ENCODE results near the gene KAT8. TPM values are rescaled to one million over a fixed set of nuclear protein-coding genes. Genes with fewer than 3 reads are reported as not detected.
"Not testable (repeated sequence)": the region's sequence is repeated elsewhere in the genome, so short reads cannot be mapped to it uniquely, and the experiment has no call there.

KAT8 gene
- total RNA-seq, 2 experiments from 2014 or later, result 58.1 to 64.5 TPM

DNA sequence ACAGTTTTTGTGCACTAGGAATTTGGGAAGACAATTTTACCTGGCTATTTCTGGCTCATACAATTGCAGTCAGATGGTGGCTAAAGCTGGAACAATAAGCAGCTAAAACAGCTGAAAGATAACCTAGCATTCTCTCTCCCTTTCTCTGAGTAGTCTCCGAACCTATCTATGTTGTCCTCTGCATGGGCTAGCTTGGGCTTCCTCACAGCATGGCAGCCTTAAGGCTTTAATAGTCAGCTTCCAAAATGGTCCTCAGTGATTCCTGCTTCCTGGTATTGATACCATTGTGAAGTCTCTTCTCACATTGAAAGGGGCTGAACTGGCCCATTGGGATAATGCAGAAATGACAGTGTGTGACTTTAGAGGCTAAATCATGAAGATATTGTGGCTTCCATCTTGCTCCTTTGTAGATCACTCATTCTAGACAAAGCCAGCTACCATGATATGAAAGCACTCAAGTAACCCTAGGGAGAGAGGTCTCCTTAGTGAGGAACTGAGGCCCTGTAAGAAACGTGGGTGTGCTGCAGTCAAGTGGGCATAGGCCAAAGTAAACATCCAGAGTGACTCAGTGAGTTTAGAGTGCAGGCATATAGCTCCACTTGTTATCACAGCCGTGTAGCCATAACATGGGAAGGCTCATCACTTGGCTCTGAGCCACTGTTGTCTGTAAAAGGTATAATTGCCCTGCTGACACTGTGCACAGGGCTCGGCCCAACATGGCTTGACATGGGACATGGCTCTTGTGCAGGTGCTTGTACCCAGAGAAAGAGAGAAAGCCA lies 17.4 kb upstream of the KAT8 start:
- Mint-ChIP-seq H3K4me1 (ENCODE audit: low read depth) (peaks cover 7% of the 10 kb centered on the region), H3K9me3 (no peaks in the 10 kb centered on the region), H3K4me3 (no peak overlapping the region), H3K27me3 (ENCODE audit: low read depth) (no peaks in the 10 kb centered on the region), H3K27ac (no peak overlapping the region), H3K36me3 (ENCODE audit: low read depth) (no peaks in the 10 kb centered on the region)
- intact Hi-C loops (cut with micrococcal nuclease), result loop anchor here (10.0 kb wide), 1 partner anchor 225 kb away; no protein-coding TSS in a partner anchor
- DNase-seq, result no peak
- CTCF ChIA-PET, result interaction anchor here (1.0 to 2.1 kb wide), 3 partner anchors 42 to 117 kb away, joined by 3 to 9 read pairs (median 5); partner anchors contain the start of gene HSD3B7

DNA sequence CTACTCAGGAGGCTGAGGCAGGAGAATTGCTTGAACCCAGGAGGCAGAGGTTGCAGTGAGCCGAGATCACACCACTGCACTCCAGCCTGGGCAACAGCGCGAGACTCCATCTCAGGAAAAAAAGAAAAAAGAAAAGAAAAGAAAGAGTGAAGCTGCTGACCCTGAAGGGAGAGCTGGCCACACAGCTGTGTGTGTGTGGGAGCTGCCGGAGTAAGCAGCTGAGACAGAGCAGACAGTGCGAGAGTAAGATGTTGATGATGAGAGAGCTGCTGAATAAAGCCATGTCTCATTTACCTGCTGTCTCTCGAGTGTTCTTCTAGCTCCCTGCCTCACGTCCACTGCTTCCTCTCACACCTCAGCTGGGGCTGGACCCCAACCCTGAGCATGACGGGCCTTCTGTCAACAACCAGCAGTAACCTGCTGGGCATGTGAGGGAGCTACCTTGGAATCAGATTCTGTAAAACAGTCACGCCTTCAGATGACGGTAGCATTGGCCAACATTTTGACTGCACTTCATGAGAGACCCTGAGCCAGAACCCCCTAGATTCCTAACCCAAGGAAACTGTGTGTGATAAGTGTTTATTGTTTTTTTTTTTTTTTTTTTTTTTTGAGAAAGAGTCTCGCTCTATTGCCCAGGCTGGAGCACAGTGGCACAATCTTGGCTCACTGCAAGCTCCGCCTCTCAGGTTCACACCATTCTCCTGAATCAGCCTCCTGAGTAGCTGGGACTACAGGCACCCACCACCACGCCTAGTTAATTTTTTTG lies 16.4 kb upstream of the KAT8 start:
- H3K27ac Mint-ChIP-seq; H3K36me3 Mint-ChIP-seq (ENCODE audit: low read depth); DNase-seq; H3K9me3 Mint-ChIP-seq; H3K27me3 Mint-ChIP-seq (ENCODE audit: low read depth); intact Hi-C loops (cut with micrococcal nuclease); H3K4me3 Mint-ChIP-seq; H3K4me1 Mint-ChIP-seq (ENCODE audit: low read depth): not testable (repeated sequence)
- CTCF ChIA-PET, result interaction anchor here (0.7 to 2.1 kb wide), 4 partner anchors 42 to 118 kb away, joined by 3 to 9 read pairs (median 3); partner anchors contain the start of gene HSD3B7

DNA sequence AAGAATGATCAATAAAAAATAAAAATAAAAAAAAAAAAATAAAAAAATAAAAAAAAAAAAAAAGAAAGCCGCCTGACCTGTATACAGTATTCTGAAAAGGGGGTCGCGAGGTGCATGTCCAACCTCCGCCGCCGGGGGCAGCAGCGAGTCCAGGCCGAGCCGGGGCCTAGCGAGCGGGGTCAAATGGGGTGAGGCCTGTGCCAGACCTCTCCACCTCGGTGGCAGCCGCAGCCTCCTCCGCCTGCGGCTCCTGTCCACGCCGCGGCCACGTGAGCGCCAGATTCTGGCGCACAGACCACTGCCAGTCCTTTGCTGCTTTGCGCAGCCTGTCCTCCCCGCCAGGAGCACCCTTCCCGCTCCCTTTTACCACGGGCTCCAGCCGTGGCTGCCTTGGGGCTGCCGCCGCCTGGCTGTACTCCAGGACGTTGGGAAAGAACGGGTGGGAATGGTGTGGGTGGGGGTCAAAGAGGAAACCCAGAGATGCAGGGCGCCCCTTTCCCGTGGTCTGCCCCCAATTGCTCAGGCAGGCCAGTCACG lies 11.7 kb upstream of the KAT8 start:
- Mint-ChIP-seq H3K27me3 (ENCODE audit: low read depth) (no peaks in the 10 kb centered on the region), H3K4me1 (ENCODE audit: low read depth) (peaks cover 27% of the 10 kb centered on the region), H3K4me3 (peak overlapping the region; percentile 39), H3K9me3 (no peaks in the 10 kb centered on the region), H3K27ac (no peak overlapping the region), H3K36me3 (ENCODE audit: low read depth) (peaks cover 9% of the 10 kb centered on the region)
- peak; percentile 82 for DNase-seq
- intact Hi-C loops (cut with micrococcal nuclease), result loop anchor here (2.0 kb wide), 1 partner anchor 37 kb away; no protein-coding TSS in a partner anchor
- CTCF ChIA-PET, result no interaction called here

- Mint-ChIP-seq H3K4me3 (no peak overlapping the region), H3K9me3 (no peaks in the 10 kb centered on the region), H3K36me3 (ENCODE audit: low read depth) (peaks cover 11% of the 10 kb centered on the region), H3K4me1 (ENCODE audit: low read depth) (peaks cover 27% of the 10 kb centered on the region), H3K27ac (no peak overlapping the region), H3K27me3 (ENCODE audit: low read depth) (no peaks in the 10 kb centered on the region)
- intact Hi-C loops (cut with micrococcal nuclease), result loop anchor here (2.0 kb wide), 1 partner anchor 36 kb away; no protein-coding TSS in a partner anchor
- CTCF ChIA-PET, result interaction anchor here (0.7 to 1.2 kb wide), 2 partner anchors 39 to 41 kb away, joined by 3 to 4 read pairs; no protein-coding TSS in a partner anchor
- DNase-seq, result no peak
These were observed 10.7 kb upstream of the KAT8 start for GRCh38 chr16:31106509-31107464.

GRCh38 chr16:31107465-31107867 lies 10.0 kb upstream of the KAT8 start:
- Mint-ChIP-seq H3K4me3 (peak overlapping the region; percentile 89), H3K9me3 (no peaks in the 10 kb centered on the region), H3K36me3 (ENCODE audit: low read depth) (peaks cover 11% of the 10 kb centered on the region), H3K4me1 (ENCODE audit: low read depth) (peaks cover 27% of the 10 kb centered on the region), H3K27ac (peak overlapping the region; percentile 80), H3K27me3 (ENCODE audit: low read depth) (no peaks in the 10 kb centered on the region)
- DNase-seq, result peak; percentile 61
- CTCF ChIA-PET, result interaction anchor here (1.2 to 1.4 kb wide), 2 partner anchors 35 to 42 kb away, joined by 3 to 6 read pairs; no protein-coding TSS in a partner anchor
- intact Hi-C loops (cut with micrococcal nuclease), result loop anchor here (2.0 kb wide), 1 partner anchor 35 kb away; no protein-coding TSS in a partner anchor

DNA sequence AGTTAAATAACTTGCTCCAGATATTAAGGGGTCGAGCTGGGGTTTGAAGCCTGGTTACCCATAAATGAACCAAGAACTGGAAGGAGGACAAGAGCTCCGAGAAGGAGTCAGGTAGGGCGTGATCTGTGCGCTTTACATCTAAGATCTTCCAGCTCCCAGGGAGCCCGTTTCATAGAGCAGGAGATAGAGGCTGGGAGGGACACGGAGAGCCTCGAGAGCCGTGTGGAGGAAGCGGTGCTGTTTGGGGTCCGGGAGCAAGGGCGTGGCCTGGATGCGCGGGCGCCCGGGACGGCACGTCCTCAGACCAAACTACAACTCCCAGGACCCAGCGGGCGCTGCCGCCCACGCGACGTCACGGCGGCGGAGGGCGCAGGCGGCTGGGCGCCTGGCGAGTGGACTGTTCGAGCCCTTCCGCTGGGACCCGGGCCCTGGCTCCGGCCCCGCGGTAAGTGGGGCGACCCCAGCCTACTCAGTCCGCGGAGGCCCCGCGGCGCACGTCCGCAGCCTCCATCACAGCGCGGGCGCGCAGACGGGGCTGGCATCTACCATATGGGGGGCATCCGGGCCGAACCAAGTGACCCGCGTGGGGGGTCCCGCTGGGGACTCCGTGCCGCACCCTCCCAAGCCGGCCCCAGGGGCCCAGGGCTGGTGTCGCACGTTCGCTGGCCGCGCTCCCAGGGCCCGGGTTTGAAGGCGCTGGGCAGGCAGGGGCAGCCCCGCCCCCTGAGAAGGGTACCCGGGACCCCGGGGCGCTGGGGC lies 9.2 kb upstream of the KAT8 start, which contains the start of gene BCKDK:
Gene BCKDK, plus strand, starts transcription at position 352 of the 759 bp plus-strand sequence. CDS start 838 bp downstream, outside the sequence.
- Mint-ChIP-seq H3K4me3 (peak within 1 kb of the TSS; percentile 89), H3K27me3 (ENCODE audit: low read depth) (no peaks in the 10 kb centered on the region), H3K9me3 (no peaks in the 10 kb centered on the region), H3K4me1 (ENCODE audit: low read depth) (peaks cover 27% of the 10 kb centered on the region), H3K27ac (peak within 1 kb of the TSS; percentile 80), H3K36me3 (ENCODE audit: low read depth) (peaks cover 11% of the 10 kb centered on the region)
- intact Hi-C loops (cut with micrococcal nuclease), result loop anchor here (2.0 kb wide), 1 partner anchor 13 kb away; the partner anchor contains the start of gene VKORC1
- peak; percentile 74 for DNase-seq
- CTCF ChIA-PET, result interaction anchor here (1.2 to 1.4 kb wide), 2 partner anchors 34 to 42 kb away, joined by 3 to 6 read pairs; no protein-coding TSS in a partner anchor

GRCh38 chr16:31108794-31109558 lies 8.5 kb upstream of the KAT8 start:
- no peaks in the 10 kb centered on the region for H3K27me3 Mint-ChIP-seq (ENCODE audit: low read depth)
- no peak for DNase-seq
- no peaks in the 10 kb centered on the region for H3K9me3 Mint-ChIP-seq
- peaks cover 29% of the 10 kb centered on the region for H3K4me1 Mint-ChIP-seq (ENCODE audit: low read depth)
- CTCF ChIA-PET, result interaction anchor here (1.4 kb wide), 1 partner anchor 33 kb away, joined by 6 read pairs; no protein-coding TSS in a partner anchor
- H3K36me3 Mint-ChIP-seq (ENCODE audit: low read depth), result peaks cover 11% of the 10 kb centered on the region
- intact Hi-C loops (cut with micrococcal nuclease), result loop anchor here (2.0 kb wide), 1 partner anchor 14 kb away; the partner anchor contains the start of gene VKORC1
- H3K4me3 Mint-ChIP-seq, result peak overlapping the region; percentile 74
- no peak overlapping the region for H3K27ac Mint-ChIP-seq

- H3K9me3 Mint-ChIP-seq, result no peaks in the 10 kb centered on the region
- H3K27ac Mint-ChIP-seq, result no peak overlapping the region
- peaks cover 11% of the 10 kb centered on the region for H3K36me3 Mint-ChIP-seq (ENCODE audit: low read depth)
- intact Hi-C loops (cut with micrococcal nuclease), result loop anchor here (2.0 kb wide), 1 partner anchor 15 kb away; the partner anchor contains the start of gene VKORC1
- no peak for DNase-seq
- no peaks in the 10 kb centered on the region for H3K27me3 Mint-ChIP-seq (ENCODE audit: low read depth)
- H3K4me3 Mint-ChIP-seq, result peak overlapping the region; percentile 74
- H3K4me1 Mint-ChIP-seq (ENCODE audit: low read depth), result peaks cover 32% of the 10 kb centered on the region
- CTCF ChIA-PET, result no interaction called here
These were observed 7.8 kb upstream of the KAT8 start for GRCh38 chr16:31109622-31110021.

GRCh38 chr16:31110106-31111034 lies 7.1 kb upstream of the KAT8 start:
- Mint-ChIP-seq H3K27me3 (ENCODE audit: low read depth) (no peaks in the 10 kb centered on the region), H3K27ac (no peak overlapping the region), H3K4me1 (ENCODE audit: low read depth) (peaks cover 34% of the 10 kb centered on the region), H3K36me3 (ENCODE audit: low read depth) (peaks cover 11% of the 10 kb centered on the region), H3K4me3 (peak overlapping the region; percentile 74), H3K9me3 (no peaks in the 10 kb centered on the region)
- intact Hi-C loops (cut with micrococcal nuclease), result no loop called here
- CTCF ChIA-PET, result no interaction called here
- DNase-seq, result no peak

All from activated naive CD4-positive, alpha-beta T cell treated with anti-CD3 and anti-CD28 coated beads for 36 hours (primary cell).